CD4-positive, alpha-beta T cell treated with Interleukin-6 for 4 hours (primary cell): ENCODE results near the gene ARSA.
A peak's percentile ranks its signal among the peaks of the same experiment; 100 is the strongest.
"Not testable (repeated sequence)": the region's sequence is repeated elsewhere in the genome, so short reads cannot be mapped to it uniquely, and the experiment has no call there.

Experiments used
- DNase-seq: peaks from one replicate; pipeline ENCODE4 v3.0.0-alpha.2; 2020; ENCODE audit warnings: mixed read lengths

ARSA gene

DNA sequence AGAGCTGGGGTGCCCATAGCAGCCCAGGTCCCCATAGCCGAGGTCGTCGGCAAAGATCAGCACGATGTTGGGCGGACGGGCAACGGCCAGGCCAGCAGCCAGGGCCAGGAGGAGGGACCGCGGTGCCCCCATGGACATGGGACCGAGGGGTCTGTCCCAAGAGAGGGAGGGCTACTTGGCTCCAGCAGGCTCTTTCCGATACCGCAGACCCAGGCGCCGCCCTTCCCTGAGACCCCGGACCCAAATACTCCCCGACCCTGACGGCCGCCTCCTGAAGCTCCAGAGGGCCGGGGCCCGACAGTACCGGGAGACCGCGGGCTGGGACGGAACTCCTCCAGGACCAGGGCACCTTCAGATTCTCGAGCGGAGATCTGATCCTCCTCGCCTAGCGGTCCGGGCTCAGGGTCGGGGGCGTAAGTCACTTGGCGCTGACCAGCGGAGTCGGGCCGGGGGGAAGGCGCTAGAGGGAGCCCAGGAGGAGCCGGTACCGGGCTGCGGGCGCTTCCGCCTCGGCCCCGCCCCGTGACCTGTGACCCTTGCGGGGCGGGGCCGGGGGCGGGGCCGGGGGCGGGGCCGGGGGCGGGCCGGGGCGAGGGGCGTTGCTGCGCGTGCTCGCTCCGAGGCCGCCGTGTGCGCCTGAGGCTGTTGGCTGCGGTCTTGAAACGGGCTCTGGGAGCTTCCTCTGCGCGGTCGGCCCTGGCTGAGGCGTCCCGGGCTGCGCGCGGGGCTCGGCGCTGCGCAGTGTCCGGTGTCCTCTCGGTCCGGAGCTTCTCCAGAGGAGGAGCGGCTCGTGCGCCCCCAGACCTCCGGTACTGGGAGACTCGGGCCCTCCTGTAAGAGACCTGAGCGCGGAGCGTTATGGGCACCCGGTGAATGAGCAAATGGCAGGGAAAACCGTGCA, at the start of gene ARSA:
ARSA (minus strand) TSS at position 511 of the 901 bp plus-strand sequence; CDS start at position 138, 373 bp downstream.
- DNase-seq, result peak; percentile 83

DNA sequence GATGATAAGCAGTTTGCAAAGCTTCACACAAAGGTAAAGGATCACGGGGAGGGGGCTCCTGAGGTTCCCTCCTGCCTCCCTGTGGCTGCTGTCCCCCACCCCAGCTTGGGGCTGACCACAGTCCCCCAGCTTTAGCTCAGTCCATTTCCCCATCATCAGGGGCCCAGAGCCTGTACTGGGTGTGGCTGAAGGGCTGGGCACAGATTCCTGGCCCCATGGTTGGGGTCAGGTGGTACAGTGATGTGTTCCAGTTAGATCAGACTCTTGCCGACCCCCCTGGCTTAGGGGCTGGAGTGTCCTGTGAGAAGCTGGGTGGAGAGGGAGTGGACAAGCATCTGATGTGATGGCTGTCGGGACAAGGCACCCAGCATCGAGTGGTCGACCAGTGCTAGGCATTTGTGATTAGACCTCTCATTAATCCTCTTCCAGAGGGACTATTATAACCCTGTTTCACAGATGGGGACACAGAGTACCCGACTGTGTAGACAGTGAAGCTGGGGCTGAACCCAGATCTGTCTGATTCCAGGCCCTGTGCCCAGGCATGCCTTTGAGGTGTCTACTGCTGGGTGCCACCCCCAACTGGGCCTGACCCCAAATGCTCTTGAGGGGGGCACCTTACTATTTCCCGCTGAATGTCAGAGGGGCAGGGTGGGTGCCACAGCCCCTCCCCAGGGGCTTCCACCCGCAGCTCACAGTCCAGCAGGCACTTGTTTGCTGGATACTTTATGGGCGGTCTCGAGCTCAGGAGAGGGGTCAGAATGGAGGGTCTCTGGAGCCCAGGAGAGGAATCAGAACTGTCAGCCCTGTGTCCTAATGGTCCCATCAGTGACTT, 48.9 kb upstream of the ARSA start:
- no peak for DNase-seq

DNA sequence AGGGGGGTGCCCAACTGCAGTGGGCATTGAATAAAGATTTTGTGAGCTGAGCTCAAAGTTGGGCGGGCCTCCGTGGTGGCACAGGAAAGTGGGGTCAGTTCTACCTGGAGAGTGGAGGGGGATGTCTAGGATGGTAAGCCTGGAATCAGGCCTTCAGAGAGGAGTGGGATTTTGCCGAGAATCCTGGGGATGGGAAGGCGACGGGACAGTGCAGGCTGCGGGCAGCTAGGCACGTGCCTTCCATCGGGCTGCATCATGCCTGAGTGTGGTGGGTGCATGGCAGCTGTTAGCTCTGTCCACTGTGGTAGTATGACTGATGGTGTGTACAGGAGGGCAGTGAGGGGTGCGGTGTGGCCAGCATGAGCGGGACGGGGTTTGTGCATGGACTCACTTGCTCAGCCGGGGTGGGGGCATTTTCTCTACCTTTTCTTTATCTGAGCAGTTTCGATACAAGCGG, 48.3 kb upstream of the ARSA start:
- no peak for DNase-seq

DNA sequence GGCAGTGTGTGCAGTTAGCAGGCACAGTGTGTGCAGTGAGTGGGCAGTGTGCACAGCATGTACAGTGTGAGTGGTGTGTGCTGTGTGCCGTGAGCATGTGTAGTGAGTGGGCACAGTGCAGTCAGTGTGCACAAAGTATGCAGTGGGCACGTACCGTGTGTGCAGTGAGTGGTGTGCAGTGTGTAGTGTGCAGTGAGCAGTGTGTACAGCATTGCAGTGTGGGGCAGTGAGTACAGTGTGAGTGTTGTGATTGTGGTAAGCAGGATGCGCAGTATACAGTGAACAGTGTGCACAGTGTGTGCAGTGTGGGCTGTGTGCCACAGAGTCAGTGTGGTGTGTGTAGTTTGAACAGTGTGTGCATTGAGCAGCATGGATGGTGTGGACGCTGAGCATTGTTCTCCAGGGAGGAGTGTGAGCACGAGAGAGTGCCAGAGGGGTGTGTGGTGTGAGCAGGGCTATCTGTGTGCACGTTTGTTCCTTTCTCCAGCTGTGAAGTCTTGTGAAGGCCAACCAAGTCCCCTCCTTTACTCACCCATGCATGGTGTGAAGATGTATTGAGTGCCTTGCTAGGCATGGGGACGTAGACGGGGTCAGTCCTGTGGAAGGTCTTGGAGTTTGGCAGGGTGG, 47.7 kb upstream of the ARSA start:
- DNase-seq, result no peak

DNA sequence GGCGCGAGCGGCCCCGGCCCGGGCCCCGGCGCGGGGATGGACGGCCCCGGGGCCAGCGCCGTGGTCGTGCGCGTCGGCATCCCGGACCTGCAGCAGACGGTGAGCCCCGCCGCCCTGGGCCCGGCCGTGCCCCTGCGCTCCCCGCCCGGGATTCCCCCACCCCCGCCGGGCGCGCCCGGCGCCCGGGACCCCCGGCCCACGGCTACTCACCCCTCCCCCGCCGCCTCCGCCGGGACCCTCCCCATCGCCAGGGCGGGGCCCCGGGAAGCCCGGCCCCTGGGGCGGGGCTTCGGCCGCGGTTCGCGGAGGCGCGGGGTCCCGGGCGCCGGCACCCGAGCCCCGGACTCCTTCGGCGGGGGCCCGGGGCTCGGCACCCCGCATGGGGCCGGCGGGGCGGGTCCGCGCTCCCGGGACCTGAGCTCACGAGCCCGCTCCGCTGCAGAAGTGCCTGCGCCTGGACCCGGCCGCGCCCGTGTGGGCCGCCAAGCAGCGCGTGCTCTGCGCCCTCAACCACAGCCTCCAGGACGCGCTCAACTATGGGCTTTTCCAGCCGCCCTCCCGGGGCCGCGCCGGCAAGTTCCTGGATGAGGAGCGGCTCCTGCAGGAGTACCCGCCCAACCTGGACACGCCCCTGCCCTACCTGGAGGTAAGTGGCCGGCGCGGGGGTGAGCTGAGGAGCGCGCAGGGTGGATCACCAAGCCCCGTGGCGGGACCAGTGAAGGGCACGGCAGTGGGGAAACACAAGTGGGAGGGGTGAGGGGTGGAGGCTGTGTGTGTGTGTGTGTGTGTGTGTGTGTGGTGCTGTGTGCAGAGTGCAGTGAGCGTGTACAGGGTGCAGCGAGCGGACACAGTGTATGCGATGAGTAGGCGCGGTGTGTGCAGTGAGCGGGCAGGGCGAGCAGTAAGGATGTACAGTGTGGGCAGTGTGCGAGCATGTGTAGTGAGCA, 46.9 kb upstream of the ARSA start:
- peak; percentile 22 for DNase-seq

DNA sequence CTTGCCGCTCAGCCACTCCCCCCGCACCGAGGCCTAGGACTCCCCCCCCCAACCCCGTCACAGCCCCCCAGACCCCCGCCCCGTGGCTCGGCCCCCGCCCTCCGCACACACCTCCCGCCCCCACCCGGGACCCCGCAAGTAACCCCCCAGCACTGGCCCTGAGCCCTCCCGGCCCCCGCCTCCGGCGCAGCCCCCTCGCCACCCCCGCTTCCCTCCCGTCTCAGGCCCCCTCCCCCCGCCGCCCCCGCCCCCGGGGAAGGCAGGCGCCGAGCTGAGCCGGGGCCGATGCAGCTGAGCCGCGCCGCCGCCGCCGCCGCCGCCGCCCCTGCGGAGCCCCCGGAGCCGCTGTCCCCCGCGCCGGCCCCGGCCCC, 46.2 kb upstream of the ARSA start:
- DNase-seq, result no peak

DNA sequence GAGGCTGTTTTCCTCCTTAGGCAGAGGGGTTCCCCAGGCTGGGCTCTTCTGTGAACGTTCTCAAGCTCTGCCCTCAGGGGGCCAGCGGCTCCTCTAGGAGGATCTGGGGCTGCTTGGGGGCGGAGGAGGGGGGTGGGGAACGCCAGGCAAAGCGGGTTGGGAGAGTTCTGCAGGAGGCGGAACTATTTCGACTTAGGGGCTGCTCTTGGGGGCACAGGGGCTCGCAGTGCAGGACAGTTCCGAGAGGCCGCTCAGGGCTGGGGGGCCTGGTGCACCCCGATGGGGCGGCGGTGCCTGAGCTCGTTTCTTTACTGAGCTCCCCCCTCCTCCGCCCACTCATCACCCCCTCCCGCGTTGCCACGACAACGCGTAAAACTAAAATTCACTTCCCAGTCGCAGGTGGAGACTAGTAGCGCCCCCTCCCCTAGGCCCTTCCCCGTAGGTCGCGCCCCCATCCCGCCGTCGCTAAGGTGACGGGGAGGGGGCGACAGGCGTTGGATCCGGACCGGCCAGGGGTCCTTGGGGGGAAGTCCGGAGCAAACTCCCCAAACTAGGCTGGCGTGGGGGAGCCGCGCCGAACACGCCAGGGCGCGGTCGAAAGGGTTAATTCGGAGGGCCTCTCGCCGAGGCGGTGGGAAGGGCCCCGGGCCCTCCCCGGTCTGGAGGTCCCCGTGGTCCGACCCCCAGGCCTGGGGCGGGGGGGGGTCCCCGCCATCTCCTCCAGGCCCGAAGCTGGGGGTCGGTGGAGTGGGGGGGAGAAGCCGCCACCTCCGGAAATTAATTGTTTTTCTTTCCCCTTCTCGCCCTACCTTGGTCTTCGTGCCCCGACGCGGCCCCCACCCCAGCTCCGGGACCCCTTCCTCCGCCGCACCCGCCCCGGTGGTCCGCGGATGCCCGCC, 45.5 kb upstream of the ARSA start:
- peak; percentile 36 for DNase-seq

DNA sequence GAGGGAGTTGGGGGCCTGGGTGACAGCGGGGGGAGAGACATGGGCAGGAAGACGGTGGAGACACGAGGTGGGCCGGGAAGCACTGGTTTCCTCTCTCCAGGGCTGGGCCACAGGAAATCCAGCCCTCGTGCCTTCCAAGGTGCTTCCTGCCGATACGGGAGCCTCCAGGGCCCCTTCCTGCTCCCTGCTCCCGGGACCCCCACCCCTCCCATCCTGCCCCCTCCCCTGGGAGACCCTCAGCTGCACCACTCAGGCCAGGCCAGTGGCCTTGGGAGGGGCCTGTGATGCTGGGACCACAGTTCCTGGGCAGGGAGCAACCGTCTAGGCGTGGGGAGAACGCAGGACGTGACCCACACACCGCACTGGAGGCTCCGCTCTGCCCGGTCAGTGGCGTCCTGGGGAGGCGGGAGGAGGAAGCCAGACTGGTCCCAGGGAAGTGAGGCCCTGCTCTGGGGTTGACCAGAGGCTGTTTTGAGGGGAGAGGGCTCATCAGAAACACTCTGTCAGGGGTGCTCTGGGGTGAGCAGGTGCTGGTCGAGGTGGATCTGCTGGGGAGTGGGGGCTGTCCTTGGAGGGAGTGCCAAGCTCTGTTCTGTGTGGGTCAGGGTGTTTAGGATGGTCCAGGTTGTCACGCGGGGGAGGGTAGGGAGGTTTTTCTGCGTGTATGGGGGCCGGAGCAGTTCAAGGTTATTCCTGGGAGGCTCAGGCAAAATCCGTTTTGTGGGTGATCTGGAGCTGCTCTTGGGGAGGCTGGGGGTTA, 44.7 kb upstream of the ARSA start, which contains the start of gene SHANK3:
SHANK3 (plus strand) TSS at position 353 of the 760 bp plus-strand sequence.
- DNase-seq, result no peak

DNA sequence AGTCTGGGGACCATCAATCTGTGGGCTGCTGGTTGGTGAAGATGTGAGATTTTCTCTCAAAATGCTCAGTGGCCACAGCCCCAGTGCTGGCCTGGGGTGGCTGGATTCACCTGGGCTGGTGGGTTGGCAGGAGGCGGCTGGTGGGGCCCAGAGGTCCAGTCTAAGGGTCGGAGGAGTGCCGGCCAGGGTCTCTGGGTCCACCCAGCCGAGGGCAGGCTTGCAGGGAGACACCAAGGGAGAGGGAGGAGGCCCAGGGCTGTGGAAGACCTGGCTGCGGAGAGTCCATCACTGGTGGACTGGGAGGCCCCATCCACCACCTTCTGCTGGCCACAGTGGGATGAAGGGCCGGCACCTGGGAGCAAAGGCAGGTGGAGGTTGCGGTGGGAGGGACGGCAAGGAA, 44.1 kb upstream of the ARSA start:
- DNase-seq, result no peak

DNA sequence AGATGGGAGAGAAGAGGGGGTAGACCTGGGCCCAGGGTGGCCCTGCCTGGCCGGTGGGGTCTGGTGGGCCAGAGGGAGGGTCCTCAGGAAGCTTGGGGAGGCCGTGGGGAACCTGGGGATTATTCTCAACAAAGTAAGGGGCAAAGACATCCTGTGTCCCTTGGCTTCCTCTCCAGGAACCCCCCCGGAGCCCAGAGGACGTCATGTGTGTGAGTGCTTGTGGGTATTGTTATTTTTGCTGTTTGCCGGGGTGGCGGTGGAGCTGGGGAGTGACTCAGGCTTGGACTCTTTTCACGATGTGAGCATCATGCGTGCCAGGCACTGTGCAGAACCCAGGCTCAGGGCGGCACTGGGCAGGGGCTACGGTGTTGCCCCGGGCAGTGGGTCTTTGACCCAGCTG, 43.7 kb upstream of the ARSA start:
- DNase-seq, result no peak

DNA sequence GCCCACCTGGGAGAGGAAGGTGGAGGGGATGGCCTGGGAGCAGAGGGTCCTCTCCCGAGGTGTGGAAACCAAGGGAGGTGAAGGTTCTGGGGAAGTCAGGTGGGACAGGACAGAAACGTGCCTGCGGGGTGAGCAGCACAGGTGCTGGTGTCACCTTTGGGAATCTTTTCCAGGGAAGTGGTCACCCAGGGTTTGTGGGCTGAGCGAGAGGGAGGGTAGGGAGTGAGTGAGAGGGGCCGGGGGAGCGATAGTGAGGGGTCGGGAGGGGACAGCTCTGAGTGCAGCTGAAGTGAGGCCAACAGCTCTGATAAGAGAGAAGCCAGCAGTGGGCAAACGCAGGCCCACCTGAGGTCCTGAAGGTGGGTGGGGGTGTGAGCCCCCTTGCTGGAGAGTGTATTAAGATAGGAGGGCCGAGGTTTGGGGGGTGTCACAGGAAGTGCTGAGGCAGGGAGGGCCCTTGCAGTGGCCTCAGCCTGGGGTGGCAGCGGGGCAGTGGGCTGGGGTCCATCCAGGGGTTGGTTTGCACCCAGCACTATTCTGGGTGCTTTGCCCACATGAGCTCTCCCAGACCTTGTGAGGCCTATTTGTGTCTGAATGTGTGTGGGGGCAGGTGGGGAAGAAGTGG, 43.1 kb upstream of the ARSA start:
- no peak for DNase-seq

DNA sequence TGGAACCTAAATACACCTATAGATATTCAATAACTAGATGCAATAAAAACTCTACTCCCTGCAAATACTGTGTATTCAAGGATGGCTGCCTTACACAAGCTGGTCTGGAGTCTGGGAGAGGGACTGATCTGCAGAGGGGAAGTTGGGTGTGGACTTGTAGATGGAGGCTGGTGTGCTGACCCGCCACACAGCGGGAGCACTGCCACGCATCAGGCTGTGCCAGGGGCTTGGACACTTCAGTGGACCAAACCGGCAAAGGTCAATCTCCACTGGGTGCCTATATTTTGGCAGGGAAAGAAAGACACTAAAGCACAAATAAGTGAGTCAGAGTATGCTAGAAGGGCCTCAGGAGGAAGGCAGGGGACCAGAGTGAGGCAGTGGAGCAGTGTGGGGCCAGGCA, 42.6 kb upstream of the ARSA start:
- DNase-seq, result no peak

DNA sequence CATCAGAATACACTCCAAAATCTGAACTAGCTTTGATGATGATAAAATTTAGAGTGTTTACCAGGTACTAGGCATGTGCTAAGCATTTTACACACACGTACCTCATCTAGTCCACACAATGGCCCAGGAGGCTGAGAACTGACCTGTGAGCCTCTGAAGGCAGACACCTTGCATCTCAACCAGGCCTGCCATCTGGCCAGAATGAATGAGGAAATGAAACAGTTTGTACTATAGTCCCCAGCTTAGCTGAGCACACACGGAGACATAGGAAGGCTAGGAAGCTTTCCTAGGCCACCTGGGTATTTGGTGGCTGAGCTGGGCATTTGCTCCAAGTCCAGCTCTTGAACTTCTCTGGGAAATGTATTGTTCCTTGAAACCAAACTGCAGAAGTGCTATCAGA, 37.8 kb upstream of the ARSA start:
- no peak for DNase-seq

DNA sequence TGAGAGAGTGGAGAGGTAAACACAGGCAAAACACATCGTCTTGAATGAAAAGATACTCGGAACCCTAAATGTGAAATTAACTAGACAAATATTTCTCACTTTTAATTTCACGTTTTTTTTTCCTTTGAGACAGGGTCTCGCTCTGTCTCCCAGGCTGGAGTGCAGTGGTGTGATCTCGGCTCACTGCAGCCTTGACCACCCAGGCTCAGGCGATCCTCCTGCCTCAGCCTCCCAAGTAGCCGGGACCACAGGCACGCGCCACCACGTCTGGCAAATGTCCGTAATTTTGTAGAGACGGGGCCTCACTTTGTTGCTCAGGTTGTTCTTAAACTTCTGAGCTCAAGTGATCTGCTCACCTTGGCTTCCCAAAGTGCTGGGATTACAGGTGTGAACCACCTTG, 37.3 kb upstream of the ARSA start:
- no peak for DNase-seq

DNA sequence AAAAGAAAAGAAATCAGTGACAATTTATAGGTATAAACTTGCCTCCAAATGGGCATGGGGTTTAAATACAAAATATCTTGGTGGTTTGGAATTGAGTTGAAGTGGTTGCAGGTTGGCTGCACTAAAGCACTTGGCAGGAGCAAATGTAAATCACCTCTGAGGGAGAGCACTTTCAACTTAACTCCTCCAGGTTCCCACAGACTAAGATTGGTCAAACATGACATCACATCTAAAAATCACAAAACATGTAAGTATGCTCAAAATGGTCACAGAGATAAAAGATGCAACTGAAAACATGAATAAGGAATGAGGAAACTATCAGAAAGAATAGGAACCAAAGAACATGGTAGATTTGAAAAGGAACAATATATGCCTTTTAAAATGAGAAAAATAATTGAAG, 32.4 kb upstream of the ARSA start:
- no peak for DNase-seq

DNA sequence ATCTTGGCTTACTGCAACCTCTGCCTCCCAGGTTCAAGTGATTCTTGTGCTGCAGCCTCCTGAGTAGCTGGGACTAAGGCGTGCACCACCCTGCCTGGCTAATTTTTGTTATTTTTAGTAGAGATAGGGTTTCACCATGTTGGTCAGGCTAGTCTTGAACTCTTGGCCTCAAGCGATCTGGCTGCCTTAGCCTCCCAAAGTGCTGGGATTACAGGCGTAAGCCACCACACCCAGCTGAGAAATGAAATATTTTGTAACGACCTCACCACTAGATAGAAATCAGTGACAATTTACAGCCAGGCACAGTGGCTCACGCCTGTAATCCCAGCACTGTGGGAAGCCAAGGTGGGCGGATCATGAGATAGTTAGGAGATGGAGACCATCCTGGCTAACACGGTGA, 31.8 kb upstream of the ARSA start:
- not testable (repeated sequence) for DNase-seq

DNA sequence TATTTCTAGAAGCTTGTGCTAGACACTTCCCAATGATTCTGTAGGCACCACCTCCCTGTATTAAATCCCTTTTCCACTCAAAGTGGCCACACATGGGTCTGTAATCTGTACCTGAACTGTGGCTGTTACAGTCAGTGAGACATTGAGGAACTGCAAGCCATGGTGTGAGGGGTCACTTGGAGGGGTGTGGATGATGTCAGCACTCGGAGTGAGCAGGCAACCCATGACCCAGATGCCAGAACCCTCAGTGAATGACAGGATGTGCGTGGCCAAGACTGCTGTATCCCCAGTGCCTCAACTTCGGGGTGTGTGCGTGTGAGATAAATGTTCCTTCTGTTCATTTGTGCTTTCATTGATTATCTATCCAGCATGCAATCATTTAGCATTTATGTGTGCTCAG, 30.0 kb upstream of the ARSA start:
- DNase-seq, result no peak

DNA sequence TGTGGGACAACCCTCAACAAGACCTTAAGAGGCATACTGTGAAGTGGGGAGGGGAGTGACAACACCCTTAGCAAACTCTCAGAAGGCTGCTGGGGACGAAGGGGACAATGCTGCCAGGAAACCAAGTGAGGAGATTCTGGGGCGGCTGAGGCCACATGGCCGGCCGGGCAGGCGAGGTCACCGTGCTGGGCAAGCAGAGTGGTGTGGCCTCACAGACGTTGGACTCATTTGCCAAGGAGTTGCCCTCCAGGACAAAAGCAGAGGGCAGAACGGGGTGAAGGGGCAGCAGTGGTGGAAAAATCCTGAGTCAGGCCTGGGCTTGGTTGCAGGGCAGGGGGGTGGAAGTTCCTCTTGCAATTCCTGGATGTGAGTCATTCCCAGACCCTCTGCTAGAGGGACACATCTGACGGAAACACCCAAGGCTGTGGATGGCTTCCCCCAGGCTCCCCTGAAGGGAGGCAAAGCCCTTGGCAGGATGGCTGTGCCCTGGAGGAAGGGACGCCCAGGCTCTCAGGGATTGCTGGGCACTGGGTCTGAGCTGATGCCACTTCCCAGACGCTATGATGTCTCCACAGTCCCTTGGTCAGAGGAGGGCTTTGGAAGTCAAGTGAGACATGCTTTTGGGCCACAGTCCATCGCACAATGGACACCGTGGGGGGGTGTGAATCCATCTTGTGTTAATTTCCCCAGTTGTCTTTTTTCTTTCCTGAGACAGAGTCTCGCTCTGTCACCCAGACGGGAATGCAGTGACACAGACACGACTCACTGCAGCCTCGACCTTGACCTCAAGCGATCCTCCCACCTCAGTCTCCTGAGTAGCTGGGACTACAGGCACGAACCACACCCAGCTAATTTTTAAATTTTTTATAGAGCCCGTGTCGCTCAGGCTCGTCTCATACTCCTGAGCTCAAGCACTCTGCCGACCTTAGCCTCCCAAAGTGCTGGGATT, 28.4 kb upstream of the ARSA start:
- DNase-seq, result no peak

DNA sequence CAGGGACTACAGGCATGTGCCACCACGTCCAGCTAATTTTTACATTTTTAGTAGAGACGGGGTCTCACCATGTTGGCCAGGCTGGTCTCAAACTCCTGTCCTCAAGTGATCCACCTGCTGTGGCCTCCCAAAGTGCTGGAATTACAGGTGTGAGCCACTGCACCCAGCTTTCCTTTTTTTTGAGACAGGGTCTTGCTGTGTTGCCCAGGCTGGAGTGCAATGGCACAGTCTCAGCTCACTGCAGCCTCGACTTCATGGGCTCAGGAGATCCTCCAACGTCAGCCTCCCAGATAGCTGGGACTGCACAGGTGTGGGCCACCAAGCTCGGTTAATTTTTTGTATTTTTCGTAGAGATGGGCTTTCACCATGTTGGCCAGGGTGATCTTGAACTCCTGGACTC, 26.7 kb upstream of the ARSA start:
- not testable (repeated sequence) for DNase-seq
